Measurements from ENCODE around the gene FAM217B.
"Not testable (repeated sequence)": the region's sequence is repeated elsewhere in the genome, so short reads cannot be mapped to it uniquely, and the experiment has no call there.

GRCh38 chr20:59957568-59957967 is 17.4 kb downstream of the FAM217B start:
- TF ChIP-seq, protein P1, sequence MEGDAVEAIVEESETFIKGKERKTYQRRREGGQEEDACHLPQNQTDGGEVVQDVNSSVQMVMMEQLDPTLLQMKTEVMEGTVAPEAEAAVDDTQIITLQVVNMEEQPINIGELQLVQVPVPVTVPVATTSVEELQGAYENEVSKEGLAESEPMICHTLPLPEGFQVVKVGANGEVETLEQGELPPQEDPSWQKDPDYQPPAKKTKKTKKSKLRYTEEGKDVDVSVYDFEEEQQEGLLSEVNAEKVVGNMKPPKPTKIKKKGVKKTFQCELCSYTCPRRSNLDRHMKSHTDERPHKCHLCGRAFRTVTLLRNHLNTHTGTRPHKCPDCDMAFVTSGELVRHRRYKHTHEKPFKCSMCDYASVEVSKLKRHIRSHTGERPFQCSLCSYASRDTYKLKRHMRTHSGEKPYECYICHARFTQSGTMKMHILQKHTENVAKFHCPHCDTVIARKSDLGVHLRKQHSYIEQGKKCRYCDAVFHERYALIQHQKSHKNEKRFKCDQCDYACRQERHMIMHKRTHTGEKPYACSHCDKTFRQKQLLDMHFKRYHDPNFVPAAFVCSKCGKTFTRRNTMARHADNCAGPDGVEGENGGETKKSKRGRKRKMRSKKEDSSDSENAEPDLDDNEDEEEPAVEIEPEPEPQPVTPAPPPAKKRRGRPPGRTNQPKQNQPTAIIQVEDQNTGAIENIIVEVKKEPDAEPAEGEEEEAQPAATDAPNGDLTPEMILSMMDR (conservative IDR thresholded peaks at IDR 0.05 in 1 of 2, IDR thresholded peaks at IDR 0.05 in 1 of 2; ENCODE audit: low read depth in 1 of 2, low read length in 2 of 2): not testable (repeated sequence)
- not testable (repeated sequence) for TF ChIP-seq EZH2 (IDR thresholded peaks at IDR 0.05; ENCODE audit: low read length, missing control alignments)

All from fibroblast of lung (primary cell).